Activated T-helper 17 cell treated with anti-CD3 and anti-CD28 coated beads, Interleukin-2, amount 50 U/mL, for 72 hours (primary cell): ENCODE data around the gene SERHL2. TPM values are rescaled to one million over a fixed set of nuclear protein-coding genes. Genes with fewer than 3 reads are reported as not detected.
"Not testable (repeated sequence)": the region's sequence is repeated elsewhere in the genome, so short reads cannot be mapped to it uniquely, and the experiment has no call there.

Experiments
- ATAC-seq: fragments of 150-1000 bp; cut with Tn5 transposase; replicated peaks from 2 replicates; pipeline ENCODE4 v1.10.0; 2021; ENCODE audit warnings: mild to moderate bottlenecking, moderate library complexity
- H3K27ac Mint-ChIP-seq: one replicate; pipeline ENCODE4 v1.8.0; 2022; ENCODE audit warnings: mixed read lengths
- H3K27me3 Mint-ChIP-seq: one replicate; pipeline ENCODE4 v1.8.0; 2022; ENCODE audit warnings: mixed read lengths
- H3K36me3 Mint-ChIP-seq: one replicate; pipeline ENCODE4 v1.8.0; 2022; ENCODE audit warnings: low read depth, mild to moderate bottlenecking, mixed read lengths
- H3K4me1 Mint-ChIP-seq: one replicate; pipeline ENCODE4 v1.8.0; 2022; ENCODE audit warnings: mixed read lengths
- H3K4me3 Mint-ChIP-seq: one replicate; pipeline ENCODE4 v1.8.0; 2022; ENCODE audit warnings: mild to moderate bottlenecking, mixed read lengths
- H3K9me3 Mint-ChIP-seq: one replicate; pipeline ENCODE4 v1.8.0; 2022; ENCODE audit warnings: mixed read lengths
- total RNA-seq, 2 donors: library from RNA; stranded (reverse); gene quantifications; one replicate each; pipeline ENCODE4 v1.2.3, GENCODE V29; 2022

The SERHL2 gene
- 1 to 10 TPM in 1 of 2 donors, under 1 TPM in 1; 0.48 to 1.2 TPM for total RNA-seq

- Mint-ChIP-seq H3K27ac (peak within 1 kb of the TSS; percentile 52), H3K9me3 (no peaks in the 10 kb centered on the region), H3K4me3 (peak within 1 kb of the TSS; percentile 65), H3K27me3 (no peaks in the 10 kb centered on the region), H3K4me1 (no peaks in the 10 kb centered on the region), H3K36me3 (no peaks in the 10 kb centered on the region)
- ATAC-seq: peak; percentile 96
Measured at GRCh38 chr22:42553475-42554361, at the start of gene SERHL2. Gene SERHL2, plus strand, starts transcription at chr22:42553956. Its CDS starts 65 bp downstream, at chr22:42554021.

- H3K9me3 Mint-ChIP-seq, H3K36me3 Mint-ChIP-seq, H3K4me3 Mint-ChIP-seq, ATAC-seq, H3K27ac Mint-ChIP-seq, H3K4me1 Mint-ChIP-seq, H3K27me3 Mint-ChIP-seq: not testable (repeated sequence)
Measured at GRCh38 chr22:42508327-42508974, 45.3 kb upstream of the SERHL2 start.

GRCh38 chr22:42508975-42509364, 44.8 kb upstream of the SERHL2 start:
- not testable (repeated sequence) for H3K36me3 Mint-ChIP-seq, H3K4me1 Mint-ChIP-seq, H3K27ac Mint-ChIP-seq, H3K4me3 Mint-ChIP-seq, ATAC-seq, H3K9me3 Mint-ChIP-seq, H3K27me3 Mint-ChIP-seq

- no peaks in the 10 kb centered on the region for H3K27me3 Mint-ChIP-seq
- no peak overlapping the region for H3K4me3 Mint-ChIP-seq
- H3K4me1 Mint-ChIP-seq: no peaks in the 10 kb centered on the region
- H3K9me3 Mint-ChIP-seq: no peaks in the 10 kb centered on the region
- no peak overlapping the region for H3K27ac Mint-ChIP-seq
- peaks cover 11% of the 10 kb centered on the region for H3K36me3 Mint-ChIP-seq
- no peak for ATAC-seq
Measured at GRCh38 chr22:42509548-42509947, 44.2 kb upstream of the SERHL2 start.

GRCh38 chr22:42511401-42511891, 42.3 kb upstream of the SERHL2 start:
- no peaks in the 10 kb centered on the region for H3K4me1 Mint-ChIP-seq
- H3K27ac Mint-ChIP-seq: no peak overlapping the region
- no peak overlapping the region for H3K4me3 Mint-ChIP-seq
- H3K9me3 Mint-ChIP-seq: no peaks in the 10 kb centered on the region
- no peaks in the 10 kb centered on the region for H3K27me3 Mint-ChIP-seq
- peaks cover 25% of the 10 kb centered on the region for H3K36me3 Mint-ChIP-seq
- ATAC-seq: no peak

- peaks cover 32% of the 10 kb centered on the region for H3K36me3 Mint-ChIP-seq
- not testable (repeated sequence) for H3K4me1 Mint-ChIP-seq, H3K27me3 Mint-ChIP-seq, H3K4me3 Mint-ChIP-seq, H3K27ac Mint-ChIP-seq, H3K9me3 Mint-ChIP-seq
- peak; percentile 31 for ATAC-seq
Measured at GRCh38 chr22:42512273-42512990, 41.3 kb upstream of the SERHL2 start.

GRCh38 chr22:42514331-42514730, 39.4 kb upstream of the SERHL2 start:
- H3K27me3 Mint-ChIP-seq, H3K9me3 Mint-ChIP-seq, H3K27ac Mint-ChIP-seq, H3K4me1 Mint-ChIP-seq, H3K4me3 Mint-ChIP-seq, ATAC-seq: not testable (repeated sequence)
- H3K36me3 Mint-ChIP-seq: peaks cover 43% of the 10 kb centered on the region

GRCh38 chr22:42515304-42515703, 38.5 kb upstream of the SERHL2 start:
- not testable (repeated sequence) for ATAC-seq, H3K4me3 Mint-ChIP-seq, H3K27me3 Mint-ChIP-seq, H3K4me1 Mint-ChIP-seq, H3K9me3 Mint-ChIP-seq, H3K27ac Mint-ChIP-seq
- peaks cover 44% of the 10 kb centered on the region for H3K36me3 Mint-ChIP-seq

- Mint-ChIP-seq H3K4me1 (peaks cover 7% of the 10 kb centered on the region), H3K36me3 (peaks cover 44% of the 10 kb centered on the region), H3K27ac (no peak overlapping the region), H3K4me3 (no peak overlapping the region), H3K27me3 (no peaks in the 10 kb centered on the region), H3K9me3 (no peaks in the 10 kb centered on the region)
- no peak for ATAC-seq
Measured at GRCh38 chr22:42515896-42516295, 37.9 kb upstream of the SERHL2 start.

GRCh38 chr22:42517103-42517502, 36.7 kb upstream of the SERHL2 start:
- ATAC-seq, H3K27me3 Mint-ChIP-seq, H3K27ac Mint-ChIP-seq, H3K4me3 Mint-ChIP-seq, H3K4me1 Mint-ChIP-seq, H3K9me3 Mint-ChIP-seq: not testable (repeated sequence)
- H3K36me3 Mint-ChIP-seq: peaks cover 44% of the 10 kb centered on the region

GRCh38 chr22:42518638-42519524, 34.9 kb upstream of the SERHL2 start:
- peak; percentile 25 for ATAC-seq
- not testable (repeated sequence) for H3K27me3 Mint-ChIP-seq, H3K4me1 Mint-ChIP-seq, H3K9me3 Mint-ChIP-seq
- Mint-ChIP-seq H3K27ac (peak overlapping the region; percentile 87), H3K36me3 (peaks cover 38% of the 10 kb centered on the region), H3K4me3 (peak overlapping the region; percentile 83)

GRCh38 chr22:42519525-42520401, 34.0 kb upstream of the SERHL2 start, which contains the start of gene RRP7A:
Gene RRP7A, minus strand, starts transcription at chr22:42519796. Its CDS starts 10 bp downstream, at chr22:42519786.
- peak; percentile 98 for ATAC-seq
- no peaks in the 10 kb centered on the region for H3K27me3 Mint-ChIP-seq
- H3K27ac Mint-ChIP-seq: peak within 1 kb of the TSS; percentile 87
- H3K4me1 Mint-ChIP-seq: peaks cover 9% of the 10 kb centered on the region
- H3K36me3 Mint-ChIP-seq: peaks cover 33% of the 10 kb centered on the region
- peak within 1 kb of the TSS; percentile 83 for H3K4me3 Mint-ChIP-seq
- H3K9me3 Mint-ChIP-seq: no peaks in the 10 kb centered on the region

- Mint-ChIP-seq H3K4me3 (peak overlapping the region; percentile 83), H3K36me3 (peaks cover 22% of the 10 kb centered on the region)
Measured at GRCh38 chr22:42521228-42521546, 32.6 kb upstream of the SERHL2 start.

More at GRCh38 chr22:42521228-42521546, 32.6 kb upstream of the SERHL2 start:
- Mint-ChIP-seq H3K27ac (no peak overlapping the region), H3K4me1 (peaks cover 9% of the 10 kb centered on the region), H3K27me3 (no peaks in the 10 kb centered on the region), H3K9me3 (no peaks in the 10 kb centered on the region)
- no peak for ATAC-seq
